Measurements from ENCODE around the gene ZNF576.

DNA sequence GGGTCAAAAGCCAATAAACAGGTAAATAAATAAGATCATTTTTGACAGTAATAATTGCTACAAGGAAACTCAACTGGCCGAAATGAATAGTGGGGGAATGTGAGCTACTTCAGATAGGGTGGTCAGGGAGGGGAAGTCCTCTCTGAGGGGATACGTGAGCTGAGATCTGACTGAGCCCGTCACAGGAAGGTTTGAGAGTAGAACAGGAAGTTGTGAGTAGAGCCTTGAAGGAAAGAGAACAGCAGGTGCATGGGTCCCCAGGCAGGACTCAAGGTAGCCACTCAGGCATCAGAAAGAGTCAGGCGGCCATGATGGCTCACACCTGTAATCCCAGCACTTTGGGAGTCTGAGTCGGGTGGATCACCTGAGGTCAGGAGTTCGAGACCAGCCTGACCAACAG, 6.7 kb upstream of the ZNF576 start:
- TF ChIP-seq PPARA (CRISPR knock-in tag; IDR thresholded peaks at IDR 0.05; ENCODE audit: borderline replicate concordance) (no peak), ZNF8 (CRISPR knock-in tag; IDR thresholded peaks at IDR 0.05) (no peak), ZNF70 (CRISPR knock-in tag; IDR thresholded peaks at IDR 0.05) (no peak), ARNTL (CRISPR knock-in tag; IDR thresholded peaks at IDR 0.05; ENCODE audit: borderline replicate concordance, low read depth) (no peak), ZFP30 (CRISPR knock-in tag; IDR thresholded peaks at IDR 0.05) (no peak), TOX (CRISPR knock-in tag; IDR thresholded peaks at IDR 0.05; ENCODE audit: borderline replicate concordance) (no peak), RARB (CRISPR knock-in tag; IDR thresholded peaks at IDR 0.05) (no peak)
- TF ChIP-seq, protein P1, sequence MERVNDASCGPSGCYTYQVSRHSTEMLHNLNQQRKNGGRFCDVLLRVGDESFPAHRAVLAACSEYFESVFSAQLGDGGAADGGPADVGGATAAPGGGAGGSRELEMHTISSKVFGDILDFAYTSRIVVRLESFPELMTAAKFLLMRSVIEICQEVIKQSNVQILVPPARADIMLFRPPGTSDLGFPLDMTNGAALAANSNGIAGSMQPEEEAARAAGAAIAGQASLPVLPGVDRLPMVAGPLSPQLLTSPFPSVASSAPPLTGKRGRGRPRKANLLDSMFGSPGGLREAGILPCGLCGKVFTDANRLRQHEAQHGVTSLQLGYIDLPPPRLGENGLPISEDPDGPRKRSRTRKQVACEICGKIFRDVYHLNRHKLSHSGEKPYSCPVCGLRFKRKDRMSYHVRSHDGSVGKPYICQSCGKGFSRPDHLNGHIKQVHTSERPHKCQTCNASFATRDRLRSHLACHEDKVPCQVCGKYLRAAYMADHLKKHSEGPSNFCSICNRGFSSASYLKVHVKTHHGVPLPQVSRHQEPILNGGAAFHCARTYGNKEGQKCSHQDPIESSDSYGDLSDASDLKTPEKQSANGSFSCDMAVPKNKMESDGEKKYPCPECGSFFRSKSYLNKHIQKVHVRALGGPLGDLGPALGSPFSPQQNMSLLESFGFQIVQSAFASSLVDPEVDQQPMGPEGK (CRISPR knock-in tag; IDR thresholded peaks at IDR 0.05; ENCODE audit: borderline replicate concordance), result no peak
